H1 (cell line): ENCODE data around the gene RPS15. TPM values are rescaled to one million over a fixed set of nuclear protein-coding genes. Genes with fewer than 3 reads are reported as not detected.

Experiments used
- ATF2 ChIP-seq: IDR thresholded peaks from 2 replicates; pipeline ENCODE4 v1.6.1; 2012; ENCODE audit warnings: low read length, inconsistent platforms
- CHD7 ChIP-seq: fragments of 300-600 bp; sonication (generic); IDR thresholded peaks from 2 replicates; pipeline ENCODE4 v1.7.1; 2012; ENCODE audit warnings: low read length, moderate library complexity, mild to moderate bottlenecking, inconsistent platforms; ENCODE audit not compliant: insufficient replicate concordance
- GTF2F1 ChIP-seq: IDR thresholded peaks from 2 replicates; pipeline ENCODE4 v1.6.1; 2012; ENCODE audit warnings: low read depth, low read length, improper control_type of control experiment, borderline replicate concordance
- JUN ChIP-seq: IDR thresholded peaks from 2 replicates; pipeline ENCODE4 v1.6.1; 2011; ENCODE audit warnings: low read depth, mild to moderate bottlenecking, improper control_type of control experiment, low read length
- NRF1 ChIP-seq: IDR thresholded peaks from 2 replicates; pipeline ENCODE4 v1.6.1; 2011; ENCODE audit warnings: mild to moderate bottlenecking, low read depth, low read length, improper control_type of control experiment
- RFX5 ChIP-seq: IDR thresholded peaks from 2 replicates; pipeline ENCODE4 v1.6.1; 2011; ENCODE audit warnings: low read depth, low read length, improper control_type of control experiment, borderline replicate concordance
- SP2 ChIP-seq: IDR thresholded peaks from 2 replicates; pipeline ENCODE4 v1.6.1; 2012; ENCODE audit warnings: mild to moderate bottlenecking, low read length, inconsistent platforms
- SRF ChIP-seq: IDR thresholded peaks from 2 replicates; pipeline ENCODE4 v1.6.1; 2011; ENCODE audit warnings: mild to moderate bottlenecking, low read depth, low read length, moderate library complexity
- ZNF274 ChIP-seq: IDR thresholded peaks from 2 replicates; pipeline ENCODE4 v1.7.0; 2012; ENCODE audit warnings: low read length, borderline replicate concordance; ENCODE audit errors: extremely low read depth
- polyA plus RNA-seq, 7 experiments: library from polyadenylated mRNA; depleted of rRNA in 3 of 7; stranded (reverse) in 5 of 7; unstranded in 2 of 7; fragments of >200 nt in 5 of 7; fragments of 200-250 nt in 2 of 7; gene quantifications; 1 replicate in 5 of 7; 2 replicates in 1 of 7; 4 replicates in 1 of 7; pipeline versions ENCODE4 v1.2.1 to v1.2.3, GENCODE V29; 2011 to 2013; ENCODE audit warnings: missing spikeins in 2 of 7, mixed read lengths in 2 of 7
- total RNA-seq: library from RNA; stranded (reverse); fragmentation: NEBNext Ultra II Directional; extraction: Animal tissue kit (Norgen Biotek cat#: 25700); gene quantifications from 2 replicates; pipeline ENCODE4 v1.2.1, GENCODE V29; 2021

The RPS15 gene
- total and polyA plus RNA-seq, 2 of the 8 experiments (the other 6 are each of a cell fraction or from before 2014, with no cell fraction given), result 1,562 to 3,890 TPM

- TF ChIP-seq CHD7 (no peak), RFX5 (no peak), ZNF274 (no peak), NRF1 (no peak), GTF2F1 (no peak), JUN (no peak), SRF (no peak), ATF2 (no peak), SP2 (no peak)
Measured at GRCh38 chr19:1421218-1421957, 16.8 kb upstream of the RPS15 start (continued).
